ENCODE data around the gene UMPS. TPM values are rescaled to one million over a fixed set of nuclear protein-coding genes. Genes with fewer than 3 reads are reported as not detected.

UMPS gene
- polyA plus RNA-seq, 1 of the 3 experiments (the other 2 are of a cell fraction), result 25.1 TPM

- TF ChIP-seq MXI1 (IDR thresholded peaks at IDR 0.05; ENCODE audit: low read depth, low read length), result no peak
Observed at GRCh38 chr3:124682263-124682662, 48.0 kb upstream of the UMPS start (continued).

- WGBS (ENCODE audit: low lambda C conversion rate), result 90% methylated on average over 7 of the region's 7 CpGs
- POLR2A ChIA-PET, result no interaction called here
Observed at GRCh38 chr3:124684459-124684858, 45.8 kb upstream of the UMPS start.

GRCh38 chr3:124685067-124685466 is 45.2 kb upstream of the UMPS start:
- ChIA-PET CTCF (interaction anchor here (13.2 kb wide), 1 partner anchor 123 kb away, joined by 280 read pairs; no protein-coding TSS in a partner anchor), POLR2A (no interaction called here)
- no peak for DNase-seq
- Histone ChIP-seq H3K9me2 (no peaks in the 10 kb centered on the region), H3K27ac (ENCODE audit: low read depth in 2 of 2, low read length in 1 of 2) (no peak overlapping the region), H3K36me3 (replicated peaks in 1 of 2; ENCODE audit: control insufficient read depth in 1 of 2, insufficient read depth in 2 of 2, low read length in 1 of 2) (peaks cover 0 to 3% of the 10 kb centered on the region in 2 experiments), H3K27me3 (ENCODE audit: insufficient read depth) (no peaks in the 10 kb centered on the region), H3K9me3 (no peaks in the 10 kb centered on the region), H3K4me1 (ENCODE audit: control insufficient read depth in 1 of 2, insufficient read depth in 2 of 2, low read depth in 1 of 2, low read length in 1 of 2) (no peaks in the 10 kb centered on the region), H3K4me3 (ENCODE audit: low read depth in 2 of 2, low read length in 1 of 2) (no peak overlapping the region), H3K9ac (no peak overlapping the region), H3F3A (replicated peaks; ENCODE audit: insufficient read depth) (no peaks in the 10 kb centered on the region), H2AFZ (ENCODE audit: low read depth) (no peak overlapping the region), H3K79me2 (ENCODE audit: insufficient read depth) (no peaks in the 10 kb centered on the region), H3K4me2 (no peak overlapping the region), H4K20me1 (ENCODE audit: insufficient read depth) (no peaks in the 10 kb centered on the region)
- TF ChIP-seq USF2 (IDR thresholded peaks at IDR 0.05; ENCODE audit: borderline replicate concordance, low read depth, low read length) (no peak), RCOR1 (IDR thresholded peaks at IDR 0.05; ENCODE audit: low read length) (no peak), ELF1 (IDR thresholded peaks at IDR 0.05) (no peak), SIN3A (IDR thresholded peaks at IDR 0.05; ENCODE audit: borderline replicate concordance, low read depth, low read length) (no peak), PBX3 (IDR thresholded peaks at IDR 0.05) (no peak), CTCF (IDR thresholded peaks at IDR 0.05) (no peak), TCF12 (IDR thresholded peaks at IDR 0.05) (no peak), CHD2 (IDR thresholded peaks at IDR 0.05; ENCODE audit: low read length, partially characterized antibody) (no peak), FOXJ3 (CRISPR knock-in tag; IDR thresholded peaks at IDR 0.05) (no peak), JUND (IDR thresholded peaks at IDR 0.05) (no peak), MEF2A (IDR thresholded peaks at IDR 0.05; ENCODE audit: borderline replicate concordance, low read depth) (no peak)
- WGBS (ENCODE audit: low lambda C conversion rate), result 80% methylated on average over 5 of the region's 5 CpGs

More at GRCh38 chr3:124684459-124684858, 45.8 kb upstream of the UMPS start:
- no peaks in the 10 kb centered on the region for H4K20me1 ChIP-seq (ENCODE audit: insufficient read depth)
- peaks cover 0 to 3% of the 10 kb centered on the region in 2 experiments for H3K36me3 ChIP-seq (replicated peaks in 1 of 2; ENCODE audit: control insufficient read depth in 1 of 2, insufficient read depth in 2 of 2, low read length in 1 of 2)
- no peaks in the 10 kb centered on the region for H3K4me1 ChIP-seq (ENCODE audit: control insufficient read depth in 1 of 2, insufficient read depth in 2 of 2, low read depth in 1 of 2, low read length in 1 of 2)
- no peaks in the 10 kb centered on the region for H3K9me3 ChIP-seq
- TF ChIP-seq NFIC (IDR thresholded peaks at IDR 0.05; ENCODE audit: borderline replicate concordance), result no peak
- no peak for TF ChIP-seq TCF12 (IDR thresholded peaks at IDR 0.05)
- TF ChIP-seq FOSL2 (IDR thresholded peaks at IDR 0.05; ENCODE audit: borderline replicate concordance, low read depth), result no peak
- no peak for TF ChIP-seq RCOR1 (IDR thresholded peaks at IDR 0.05; ENCODE audit: low read length)
- TF ChIP-seq SIN3A (IDR thresholded peaks at IDR 0.05; ENCODE audit: borderline replicate concordance, low read depth, low read length), result no peak
- TF ChIP-seq RAD21 (IDR thresholded peaks at IDR 0.05; ENCODE audit: low read length), result no peak
- CTCF ChIA-PET, result interaction anchor here (13.2 kb wide), 1 partner anchor 123 kb away, joined by 280 read pairs; no protein-coding TSS in a partner anchor
- H3K9ac ChIP-seq, result no peak overlapping the region
- no peak overlapping the region for H3K4me2 ChIP-seq
- no peak for DNase-seq
- H3K4me3 ChIP-seq (ENCODE audit: low read depth in 2 of 2, low read length in 1 of 2), result no peak overlapping the region
- no peaks in the 10 kb centered on the region for H3K9me2 ChIP-seq
- no peak overlapping the region for H3K27ac ChIP-seq (ENCODE audit: low read depth in 2 of 2, low read length in 1 of 2)
- no peaks in the 10 kb centered on the region for H3K79me2 ChIP-seq (ENCODE audit: insufficient read depth)
- H3K27me3 ChIP-seq (ENCODE audit: insufficient read depth), result no peaks in the 10 kb centered on the region
- H3F3A ChIP-seq (replicated peaks; ENCODE audit: insufficient read depth), result no peaks in the 10 kb centered on the region
- no peak overlapping the region for H2AFZ ChIP-seq (ENCODE audit: low read depth)
